Spleen (tissue), 7 donors: ENCODE measurements around the gene SMARCA5.

Source experiments
- CTCF ChIP-seq, 11 experiments: fragments of 200-600 bp in 7 of 11; fragments of 450-650 bp in 4 of 11; sonication (generic) in 4 of 11; IDR thresholded peaks in 8 of 11; conservative IDR thresholded peaks in 3 of 11; 1 replicate in 7 of 11; 2 replicates in 4 of 11; pipeline versions ENCODE4 v1.4.0 to v1.8.0; 2016 to 2021; ENCODE audit warnings: antibody characterized with exemption in 11 of 11, inconsistent platforms in 4 of 11, mild to moderate bottlenecking in 1 of 11
- POLR2A ChIP-seq, 3 donors: fragments of 450-650 bp; IDR thresholded peaks; one replicate each; pipeline ENCODE4 v1.5.1; 2017; ENCODE audit warnings: antibody characterized with exemption in 3 of 3, mild to moderate bottlenecking in 1 of 3
- donor health status: DM: no; HTN: no; CAD: no; lungs with moderate emphysema.
- donor health status: DM: no; HTN: no; CAD: no.
- donor health status: DM: no; HTN: no; CAD: no.

GRCh38 chr4:143597276-143597675 lies 83.8 kb downstream of the SMARCA5 start:
- TF ChIP-seq POLR2A (IDR thresholded peaks at IDR 0.05): no peak
- TF ChIP-seq CTCF (IDR thresholded peaks at IDR 0.05 in 8 of 11, conservative IDR thresholded peaks at IDR 0.05 in 3 of 11): no peak
